Measurements from ENCODE around the gene B3GNT9. TPM values are rescaled to one million over a fixed set of nuclear protein-coding genes. Genes with fewer than 3 reads are reported as not detected.

Gene B3GNT9
- polyA plus RNA-seq, 3 donors: 8.9 to 12.1 (median 9.8) TPM

DNA sequence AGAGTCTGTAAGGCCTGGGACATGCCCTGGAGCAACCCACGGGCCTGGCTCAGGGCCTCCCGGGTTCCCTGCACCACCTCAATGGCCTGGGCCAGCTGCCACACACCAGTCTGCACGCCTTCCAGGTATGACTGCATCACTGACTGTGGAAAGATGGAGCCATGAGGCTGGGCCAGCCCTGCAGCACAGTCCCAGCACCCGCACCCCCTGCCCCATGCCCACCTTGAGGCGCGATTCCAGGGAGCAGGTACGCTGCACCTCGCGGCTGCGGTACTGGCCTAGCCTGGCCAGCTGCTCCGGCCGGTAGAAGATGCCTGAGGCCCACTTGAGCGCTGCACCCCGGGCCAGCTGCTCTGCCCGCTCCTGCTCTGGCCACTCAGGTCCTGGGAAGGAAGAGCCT is 38.0 kb upstream of the B3GNT9 start:
- no peak for DNase-seq (ENCODE audit: extremely low read depth in 1 of 11, low read depth in 9 of 11, low spot score in 4 of 11)

DNA sequence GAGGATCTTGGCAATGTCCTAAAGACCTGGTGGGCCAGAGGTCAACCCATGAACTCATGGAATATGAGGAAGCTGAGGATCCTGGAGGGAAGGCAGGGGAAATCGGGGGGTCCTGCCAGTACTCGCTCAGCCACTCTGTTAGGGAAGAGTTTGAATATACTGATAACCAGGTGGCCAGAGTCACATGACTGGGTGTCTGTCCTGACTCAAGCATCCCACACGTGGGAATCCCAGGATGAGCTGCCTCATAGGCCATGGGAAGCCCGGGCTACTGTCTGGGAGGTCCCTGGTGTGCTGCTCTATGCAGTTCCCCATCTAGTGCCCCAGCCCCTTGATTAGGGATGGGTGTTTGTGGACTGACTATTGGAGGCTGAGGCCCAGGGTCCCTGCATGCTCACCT is 37.5 kb upstream of the B3GNT9 start:
- no peak for DNase-seq (ENCODE audit: extremely low read depth in 1 of 11, low read depth in 9 of 11, low spot score in 4 of 11)

DNA sequence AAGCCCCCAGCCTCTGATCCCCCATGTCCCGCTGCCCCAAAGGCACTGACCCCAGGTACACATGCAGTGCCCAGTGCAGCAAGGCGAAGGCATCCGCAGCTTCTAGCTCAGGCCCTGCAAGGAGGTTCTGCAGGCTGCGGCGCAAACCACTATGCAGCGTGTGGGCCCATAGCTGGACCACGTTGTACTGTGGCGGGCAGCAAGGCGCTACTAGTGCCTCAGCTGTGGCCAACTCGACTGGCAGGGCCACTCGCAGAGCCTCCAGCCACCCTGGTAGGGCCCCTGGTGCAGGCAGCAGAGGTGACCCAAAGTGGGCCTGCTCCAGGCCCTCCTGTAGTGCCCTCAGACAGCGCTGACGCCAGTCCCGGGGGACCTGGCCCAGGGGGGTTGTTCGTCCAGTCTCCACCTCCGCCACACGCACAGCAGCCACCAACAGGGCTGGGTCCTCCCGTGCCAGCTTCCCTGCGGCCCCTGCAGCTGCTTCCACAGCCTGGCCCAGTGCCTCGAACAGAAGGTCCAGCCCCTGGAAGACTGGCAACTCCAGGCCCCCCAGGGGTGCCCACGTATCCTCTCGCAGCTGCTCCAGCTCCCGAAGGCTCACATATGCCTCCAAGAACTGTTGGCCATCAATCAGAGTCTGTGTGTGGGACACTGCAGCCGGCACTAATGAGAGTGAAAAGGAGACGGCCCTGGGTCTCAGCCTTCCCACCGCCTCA is 36.5 kb upstream of the B3GNT9 start:
- no peak for DNase-seq (ENCODE audit: extremely low read depth in 1 of 11, low read depth in 9 of 11, low spot score in 4 of 11)

DNA sequence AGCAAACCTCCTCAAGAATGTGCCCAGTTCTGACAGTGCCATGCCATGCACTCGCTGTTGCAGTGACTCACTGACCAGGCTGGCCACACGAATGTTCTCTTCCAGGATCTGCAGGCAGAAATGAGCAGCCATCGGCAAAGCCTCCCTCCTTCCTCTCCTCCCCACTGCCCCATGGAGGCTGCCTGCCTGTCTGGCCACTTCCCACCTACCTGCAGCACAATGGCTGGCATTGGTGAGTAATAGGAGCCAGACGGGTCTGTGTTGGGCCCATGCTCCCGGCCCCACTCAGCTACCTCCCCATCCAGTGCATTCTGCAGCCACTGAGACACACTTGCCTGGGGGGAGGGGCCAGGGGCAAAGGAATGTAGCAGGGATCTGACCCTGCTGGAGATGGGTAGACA is 35.8 kb upstream of the B3GNT9 start:
- DNase-seq (ENCODE audit: extremely low read depth in 1 of 11, low read depth in 9 of 11, low spot score in 4 of 11): no peak

DNA sequence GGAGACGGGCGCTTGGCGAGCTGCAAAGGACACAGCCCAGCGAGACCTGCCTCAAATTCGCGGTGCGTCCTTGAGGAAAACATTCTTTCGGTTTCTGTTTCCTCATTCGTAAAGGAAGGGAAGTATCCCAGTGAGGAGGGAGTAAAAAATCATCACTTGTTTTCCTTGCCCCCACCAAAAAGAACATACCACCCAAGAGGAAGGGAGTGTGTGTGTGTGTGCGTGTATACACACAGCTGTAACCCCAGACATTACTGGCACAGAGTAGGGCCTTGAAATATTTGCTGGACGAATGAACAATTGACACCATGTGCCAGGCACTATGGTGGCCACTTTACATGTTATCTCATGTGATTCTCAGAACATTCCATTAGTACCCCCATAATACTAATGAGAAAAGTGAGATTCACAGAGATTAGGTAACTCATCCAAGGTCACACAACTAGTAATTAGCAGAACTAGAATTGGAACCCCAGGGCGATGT is 34.9 kb upstream of the B3GNT9 start:
- DNase-seq (ENCODE audit: extremely low read depth in 1 of 11, low read depth in 9 of 11, low spot score in 4 of 11): no peak

DNA sequence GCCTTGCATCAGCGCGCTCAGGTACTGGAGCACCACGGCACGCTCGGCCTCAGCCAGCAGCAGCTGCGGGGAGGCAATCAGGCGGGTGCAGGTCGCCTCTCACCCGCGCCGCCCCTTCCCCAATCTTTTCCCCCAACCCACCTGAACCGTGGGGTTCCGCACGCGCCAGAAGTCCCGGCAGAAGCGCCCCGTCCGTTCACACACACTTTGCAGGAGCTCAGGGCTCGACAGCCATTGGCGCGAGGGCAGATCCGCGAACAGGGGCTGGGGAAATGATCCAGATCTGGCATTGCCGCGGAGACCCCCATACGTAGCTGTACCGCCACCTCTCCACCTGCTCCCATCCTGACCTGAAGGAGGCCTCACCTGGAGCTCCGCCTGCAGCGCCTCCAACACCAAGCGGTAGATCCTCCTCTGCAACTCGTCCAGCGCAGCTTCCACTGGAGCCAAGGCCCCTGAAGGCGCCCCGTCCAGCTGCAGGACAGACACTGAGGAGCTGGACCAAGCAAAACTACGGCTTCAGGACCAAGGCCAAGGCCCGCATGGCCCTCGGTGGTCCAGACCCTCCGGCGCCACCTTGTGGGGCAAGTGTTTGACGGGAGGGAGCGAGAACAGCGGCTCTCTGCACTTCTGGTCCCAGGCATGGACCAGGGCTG is 34.3 kb upstream of the B3GNT9 start:
- DNase-seq (ENCODE audit: extremely low read depth in 1 of 11, low read depth in 9 of 11, low spot score in 4 of 11): peak in 10 of 11 donors; percentile 79 to 91 (median 84)

DNA sequence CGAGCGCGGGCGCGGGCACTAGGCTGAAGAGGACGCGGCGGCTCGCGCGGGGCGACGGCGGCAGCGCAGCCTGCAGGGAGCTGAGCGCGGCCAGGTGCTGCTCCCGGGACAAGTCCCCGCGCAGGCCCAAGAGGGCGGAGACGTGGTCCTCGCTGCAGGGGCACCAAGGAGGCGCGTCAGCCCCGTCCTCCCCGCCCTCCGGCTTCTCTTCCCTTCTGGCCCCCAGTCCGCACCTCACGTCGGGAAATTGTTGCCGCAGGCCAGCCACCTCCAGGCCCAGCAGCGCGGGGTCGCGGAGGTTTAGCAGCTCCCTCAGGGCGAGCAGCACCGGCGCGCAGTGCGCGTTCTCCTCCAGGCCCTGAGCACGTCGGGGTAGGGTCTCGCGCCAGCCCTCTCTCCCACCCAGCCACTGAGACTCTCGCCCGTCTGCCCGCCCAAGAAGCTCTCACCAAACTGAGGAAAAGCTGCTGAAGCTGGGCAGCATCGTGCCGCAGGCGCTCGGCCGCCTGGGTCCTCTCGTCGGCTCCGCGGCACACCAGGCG is 33.7 kb upstream of the B3GNT9 start:
- no peak for DNase-seq (ENCODE audit: extremely low read depth in 1 of 11, low read depth in 9 of 11, low spot score in 4 of 11)

DNA sequence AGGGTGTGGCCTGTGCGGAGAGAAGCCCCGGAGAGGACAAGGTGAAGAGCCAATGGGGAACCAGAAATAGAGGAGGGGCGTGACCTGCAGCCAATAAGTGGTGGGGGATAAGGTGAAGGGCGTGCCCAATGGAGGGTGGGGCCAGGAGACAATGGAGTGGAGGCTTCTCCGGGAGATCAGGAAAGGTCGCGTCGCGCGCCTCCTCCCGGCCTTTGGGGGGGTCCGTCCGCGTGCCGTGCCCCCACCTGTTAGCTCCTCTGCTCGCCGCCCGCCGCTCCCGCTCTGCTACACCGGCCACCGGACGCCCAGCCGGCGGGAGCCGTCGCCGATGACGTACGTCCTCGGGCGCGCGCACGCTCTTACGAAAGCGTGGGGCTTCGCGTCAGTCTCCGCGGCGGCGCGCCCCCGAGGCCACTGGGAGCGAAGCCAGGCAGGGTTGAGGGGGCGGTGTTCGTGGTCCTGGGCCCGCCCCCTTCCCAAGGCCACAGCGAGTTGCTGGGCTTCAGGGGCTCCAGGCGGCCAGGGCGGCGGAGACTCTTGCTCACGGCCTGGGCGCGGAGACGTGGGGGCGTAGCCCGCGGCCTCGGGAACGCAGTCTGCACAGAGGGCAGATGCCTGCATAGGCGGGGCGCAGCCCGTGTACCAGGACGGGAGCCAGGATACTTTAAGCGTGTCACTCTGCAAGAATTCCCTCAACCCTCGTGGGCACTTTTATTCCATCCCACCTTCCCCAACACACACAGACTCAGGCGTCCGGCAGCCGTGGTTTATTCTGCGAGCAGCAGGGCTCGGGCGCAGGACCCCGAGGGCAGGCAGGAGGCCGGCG is 33.0 kb upstream of the B3GNT9 start, which contains the start of gene MATCAP1:
MATCAP1 (minus strand) TSS at position 337 of the 826 bp plus-strand sequence. CDS start 3,353 bp downstream, outside the sequence.
- DNase-seq (ENCODE audit: extremely low read depth in 1 of 11, low read depth in 9 of 11, low spot score in 4 of 11): peak; percentile 89 to 96 (median 95)

DNA sequence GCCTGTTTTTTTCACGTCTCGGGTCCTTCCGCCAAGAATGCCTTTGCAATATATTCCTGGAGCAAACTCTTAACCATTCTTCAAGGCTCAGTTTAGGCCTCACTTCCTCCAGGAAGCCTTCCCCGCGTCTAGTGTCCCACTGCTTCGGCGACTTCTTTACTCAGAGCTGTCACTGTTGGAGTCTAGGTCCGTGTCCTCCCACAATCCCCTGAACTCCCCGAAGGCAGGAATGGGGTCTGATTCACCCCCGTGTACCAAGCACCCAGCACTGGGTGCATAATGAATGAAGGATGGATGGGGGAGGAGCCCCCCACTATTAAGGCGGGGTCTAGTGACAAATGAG is 32.5 kb upstream of the B3GNT9 start:
- DNase-seq (ENCODE audit: extremely low read depth in 1 of 11, low read depth in 9 of 11, low spot score in 4 of 11): no peak

DNA sequence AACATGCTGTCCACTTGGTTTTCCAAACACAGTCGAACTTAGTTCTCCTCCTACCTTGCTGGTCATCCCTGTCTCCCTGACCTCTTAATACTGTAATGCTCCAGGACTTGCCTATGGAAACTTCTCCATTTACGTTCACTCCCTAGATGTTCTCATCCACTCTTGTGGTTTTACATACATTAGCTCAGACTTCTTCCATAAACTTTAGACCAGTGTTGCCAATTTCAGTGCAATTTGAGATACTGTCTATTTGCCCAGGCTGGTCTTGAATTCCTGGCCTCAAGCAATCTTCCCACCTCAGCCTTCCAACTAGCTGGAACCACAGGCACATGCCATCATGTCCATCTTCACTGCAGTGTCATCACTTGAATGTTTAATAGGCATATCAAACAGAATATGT is 31.5 kb upstream of the B3GNT9 start:
- DNase-seq (ENCODE audit: extremely low read depth in 1 of 11, low read depth in 9 of 11, low spot score in 4 of 11): no peak

DNA sequence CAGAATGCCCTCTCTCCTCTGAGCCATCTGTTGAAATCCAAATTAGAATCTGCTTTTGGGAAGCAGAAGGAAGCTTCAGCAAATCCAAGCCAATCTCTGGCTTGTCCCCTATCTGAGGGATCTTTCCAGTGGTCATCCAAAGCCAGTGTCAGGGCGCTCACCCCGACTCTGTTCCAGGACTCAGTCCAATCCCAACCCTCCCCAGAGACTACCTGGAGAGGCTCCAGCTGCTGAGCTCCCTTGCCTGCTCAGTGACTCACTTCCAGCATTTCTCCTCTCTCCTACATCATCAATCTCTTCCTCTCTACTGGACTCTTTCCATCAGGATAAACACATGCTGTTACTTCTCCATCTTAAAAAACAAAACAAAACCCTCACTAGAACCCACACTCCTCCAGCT is 30.5 kb upstream of the B3GNT9 start:
- no peak for DNase-seq (ENCODE audit: extremely low read depth in 1 of 11, low read depth in 9 of 11, low spot score in 4 of 11)

DNA sequence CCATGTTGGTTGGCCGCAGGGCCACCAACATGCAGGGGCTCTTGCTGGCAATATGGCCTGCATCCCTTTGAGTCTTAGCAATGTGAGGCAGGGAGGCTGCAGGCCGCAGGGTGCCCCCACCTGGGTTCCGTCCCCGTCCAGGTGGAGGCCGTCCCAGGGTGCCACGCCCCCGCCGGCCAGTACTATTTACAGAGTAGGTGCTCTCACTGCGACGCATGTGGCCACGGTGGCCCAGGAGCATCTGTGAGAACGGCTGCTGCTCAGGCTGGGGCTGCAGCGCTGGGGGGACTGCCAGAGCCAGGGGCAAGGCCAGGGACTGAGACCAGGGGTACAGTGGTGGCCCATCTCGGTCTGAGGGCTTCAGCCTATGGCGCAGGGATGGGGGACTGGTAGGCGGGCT is 29.4 kb upstream of the B3GNT9 start:
- DNase-seq (ENCODE audit: extremely low read depth in 1 of 11, low read depth in 9 of 11, low spot score in 4 of 11): no peak

DNA sequence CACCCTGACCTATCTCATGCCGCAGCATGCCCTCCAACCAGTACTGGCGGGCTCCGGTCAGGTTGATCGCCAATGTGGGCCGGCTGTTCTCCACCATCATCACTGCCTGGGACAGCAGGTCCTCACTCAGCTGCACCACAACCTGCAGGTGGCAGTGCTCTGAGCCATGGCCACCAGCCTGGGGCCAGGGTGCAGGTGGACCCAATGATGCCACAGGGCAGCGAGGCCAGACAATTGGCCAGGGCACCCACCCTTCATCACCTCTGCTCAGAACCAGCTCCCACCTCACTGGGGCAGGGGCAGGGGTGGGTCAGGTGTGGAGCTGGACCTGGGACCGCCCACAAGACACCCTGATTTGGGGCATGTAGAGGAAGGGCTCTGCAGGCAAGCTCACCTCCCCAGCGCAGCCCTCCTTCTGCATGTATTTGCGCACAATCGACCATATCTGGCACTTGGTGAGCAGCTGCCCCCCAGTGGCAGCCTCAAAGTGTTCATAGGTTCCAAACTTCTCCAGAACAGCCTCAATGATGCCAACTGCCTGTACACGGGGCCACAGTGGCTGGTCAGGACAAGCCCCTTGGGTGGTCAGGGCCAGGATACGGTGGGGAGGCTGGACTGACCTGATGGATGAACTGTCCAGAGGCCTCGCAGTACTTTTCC is 28.8 kb upstream of the B3GNT9 start:
- DNase-seq (ENCODE audit: extremely low read depth in 1 of 11, low read depth in 9 of 11, low spot score in 4 of 11): no peak

DNA sequence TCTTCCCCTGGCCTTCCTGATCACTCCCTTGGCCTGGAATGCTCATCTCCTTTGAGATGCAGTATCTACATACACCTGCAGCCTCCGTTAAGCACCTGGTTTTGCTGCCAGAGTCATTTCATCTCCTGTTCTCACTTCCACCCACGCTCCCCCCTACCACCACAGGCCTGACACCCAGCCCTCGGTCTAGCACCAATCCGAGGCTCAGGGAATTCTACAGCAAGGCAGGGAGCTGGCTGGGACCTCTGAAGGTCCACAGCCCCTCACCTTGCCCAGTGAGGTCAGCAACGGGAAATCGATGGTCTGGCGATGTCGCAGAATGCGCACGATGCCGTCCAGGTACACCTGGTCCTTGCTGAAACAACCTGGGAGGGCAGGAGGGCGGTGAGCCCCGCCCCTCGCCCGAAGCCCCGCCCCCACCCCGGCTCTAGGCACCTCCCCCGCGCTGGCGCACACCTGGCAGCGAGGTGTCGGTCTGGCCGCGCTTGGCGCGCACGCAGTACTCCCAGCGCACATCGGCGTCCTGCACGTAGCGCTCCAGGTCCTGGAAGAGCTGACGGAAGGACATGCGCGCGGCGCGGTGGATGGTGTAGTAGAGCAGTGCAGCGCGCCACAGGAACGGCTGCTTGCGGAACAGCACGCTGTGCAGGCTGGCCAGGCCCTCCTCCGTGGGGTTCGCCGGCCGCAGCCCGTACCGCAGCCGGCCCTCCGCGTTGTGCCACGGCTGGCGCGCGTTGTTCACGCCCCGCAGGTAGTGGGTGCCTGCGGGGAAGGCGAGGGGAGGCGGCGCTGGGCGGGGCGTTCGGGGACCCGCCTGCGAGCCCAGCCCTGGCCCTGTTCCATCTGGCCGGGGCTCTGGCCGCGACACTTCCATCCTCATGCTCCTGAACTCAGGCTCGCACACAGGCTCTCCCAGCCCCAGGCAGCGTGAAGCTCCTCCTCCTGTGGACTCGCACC is 27.2 kb upstream of the B3GNT9 start:
- no peak for DNase-seq (ENCODE audit: extremely low read depth in 1 of 11, low read depth in 9 of 11, low spot score in 4 of 11)

DNA sequence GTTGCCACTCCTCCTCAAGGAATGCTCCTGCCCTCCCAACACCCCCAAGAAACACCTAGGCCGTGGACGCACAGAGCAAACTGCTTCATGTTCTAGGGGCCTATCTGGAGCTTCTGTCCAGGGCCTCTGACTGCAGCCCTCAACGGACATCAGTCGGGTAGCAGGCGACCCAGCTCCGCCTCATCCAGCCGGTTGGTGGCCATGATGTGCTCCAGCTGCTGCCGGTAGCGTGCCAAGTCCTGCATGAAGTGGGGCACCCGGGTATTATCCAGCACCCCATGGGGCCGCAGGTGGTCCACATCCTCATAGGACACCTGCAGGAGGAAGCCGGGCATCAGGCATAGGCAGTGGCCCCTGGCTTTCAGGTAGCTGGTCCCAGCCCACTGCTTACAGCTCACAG is 25.9 kb upstream of the B3GNT9 start:
- no peak for DNase-seq (ENCODE audit: extremely low read depth in 1 of 11, low read depth in 9 of 11, low spot score in 4 of 11)

DNA sequence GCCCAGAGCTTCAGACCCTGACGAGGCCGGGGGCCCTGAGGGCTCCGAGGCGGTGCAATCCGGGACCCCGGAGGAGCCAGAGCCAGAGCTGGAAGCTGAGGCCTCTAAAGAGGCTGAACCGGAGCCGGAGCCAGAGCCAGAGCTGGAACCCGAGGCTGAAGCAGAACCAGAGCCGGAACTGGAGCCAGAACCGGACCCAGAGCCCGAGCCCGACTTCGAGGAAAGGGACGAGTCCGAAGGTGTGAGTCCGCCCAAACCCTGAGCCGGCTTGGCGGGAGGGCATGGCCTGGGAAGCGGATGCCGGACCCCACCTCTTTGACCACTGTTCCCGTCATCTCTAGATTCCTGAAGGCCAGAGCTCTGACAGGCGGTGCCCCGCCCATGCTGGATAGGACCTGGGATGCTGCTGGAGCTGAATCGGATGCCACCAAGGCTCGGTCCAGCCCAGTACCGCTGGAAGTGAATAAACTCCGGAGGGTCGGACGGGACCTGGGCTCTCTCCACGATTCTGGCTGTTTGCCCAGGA is 24.0 kb upstream of the B3GNT9 start:
- no peak for DNase-seq (ENCODE audit: extremely low read depth in 1 of 11, low read depth in 9 of 11, low spot score in 4 of 11)

DNA sequence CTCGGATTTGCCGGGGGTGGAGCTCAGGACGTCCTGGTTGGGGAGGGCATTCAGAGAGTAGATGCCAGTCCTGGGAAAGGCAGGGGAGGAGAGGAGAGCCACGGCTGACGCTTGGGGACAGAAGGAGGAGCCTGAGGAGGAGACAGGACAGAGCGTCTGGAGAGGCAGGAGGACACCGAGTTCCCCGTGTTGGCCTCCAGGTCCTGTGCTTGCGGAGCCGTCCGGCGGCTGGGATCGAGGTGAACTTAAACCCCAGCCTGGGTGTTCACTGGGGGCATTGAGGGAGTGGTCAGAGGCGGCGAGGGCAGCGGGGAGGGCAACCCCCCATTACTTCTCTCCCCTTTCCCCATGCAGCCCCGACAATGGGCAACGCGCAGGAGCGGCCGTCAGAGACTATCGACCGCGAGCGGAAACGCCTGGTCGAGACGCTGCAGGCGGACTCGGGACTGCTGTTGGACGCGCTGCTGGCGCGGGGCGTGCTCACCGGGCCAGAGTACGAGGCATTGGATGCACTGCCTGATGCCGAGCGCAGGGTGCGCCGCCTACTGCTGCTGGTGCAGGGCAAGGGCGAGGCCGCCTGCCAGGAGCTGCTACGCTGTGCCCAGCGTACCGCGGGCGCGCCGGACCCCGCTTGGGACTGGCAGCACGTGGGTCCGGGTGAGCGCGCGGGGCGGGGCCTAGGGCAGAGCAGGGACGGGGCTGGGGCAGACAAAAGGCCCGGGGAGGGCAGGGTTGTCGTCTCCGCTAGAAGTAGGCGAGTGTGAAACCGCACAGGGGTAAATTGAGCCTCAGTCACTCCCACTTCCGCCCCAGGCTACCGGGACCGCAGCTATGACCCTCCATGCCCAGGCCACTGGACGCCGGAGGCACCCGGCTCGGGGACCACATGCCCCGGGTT is 23.3 kb upstream of the B3GNT9 start:
- DNase-seq (ENCODE audit: extremely low read depth in 1 of 11, low read depth in 9 of 11, low spot score in 4 of 11): no peak
